ENCODE measurements around the gene COPS2.

The COPS2 gene

DNA sequence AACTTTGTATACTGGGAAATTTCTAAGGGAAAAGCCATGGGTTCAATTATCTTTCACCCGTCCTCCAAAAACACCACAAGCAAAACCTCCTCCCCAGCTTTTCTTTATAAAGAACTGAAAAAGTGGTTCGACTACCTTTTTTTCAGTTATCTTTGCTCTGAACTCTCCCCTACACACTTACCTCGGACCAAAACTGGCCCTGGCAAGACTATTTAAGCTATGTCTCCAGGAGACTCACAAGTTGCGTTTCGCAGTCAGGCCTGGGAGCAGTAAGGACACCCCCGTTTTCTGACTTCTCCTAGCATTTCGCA is 645 bp downstream of the COPS2 start:
- peak overlapping the region; percentile 84 for H3K27ac ChIP-seq
- no peak for TF ChIP-seq CTCF (conservative IDR thresholded peaks at IDR 0.05)

GRCh38 chr15:49154359-49154758 is 1.0 kb downstream of the COPS2 start:
- TF ChIP-seq CTCF (conservative IDR thresholded peaks at IDR 0.05) = no peak
- peak overlapping the region; percentile 84 for H3K27ac ChIP-seq

GRCh38 chr15:49152552-49153312 is 2.7 kb downstream of the COPS2 start:
- H3K27ac ChIP-seq = no peak overlapping the region
- no peak for TF ChIP-seq CTCF (conservative IDR thresholded peaks at IDR 0.05)

GRCh38 chr15:49151831-49152230 is 3.6 kb downstream of the COPS2 start:
- H3K27ac ChIP-seq = no peak overlapping the region
- TF ChIP-seq CTCF (conservative IDR thresholded peaks at IDR 0.05) = no peak

DNA sequence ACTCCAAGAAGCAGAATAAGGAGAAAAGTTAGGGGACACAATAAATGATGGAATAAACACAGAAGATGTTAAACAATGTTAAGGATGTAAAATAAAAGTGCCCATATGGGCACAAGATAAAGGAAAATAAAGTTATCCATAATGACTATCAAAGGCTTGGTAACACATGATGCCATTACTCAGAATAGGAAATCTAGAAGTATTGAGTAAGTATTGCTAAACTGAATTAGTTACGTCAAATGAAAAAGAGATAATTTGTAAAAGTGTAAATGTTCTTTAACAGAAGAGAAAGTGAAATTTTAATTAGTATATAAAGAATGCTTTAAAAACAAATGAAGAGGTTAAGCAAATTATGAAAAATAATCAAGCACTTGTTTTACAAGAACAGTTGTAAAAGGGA is 6.7 kb downstream of the COPS2 start:
- H3K27ac ChIP-seq = no peak overlapping the region
- TF ChIP-seq CTCF (conservative IDR thresholded peaks at IDR 0.05) = no peak

DNA sequence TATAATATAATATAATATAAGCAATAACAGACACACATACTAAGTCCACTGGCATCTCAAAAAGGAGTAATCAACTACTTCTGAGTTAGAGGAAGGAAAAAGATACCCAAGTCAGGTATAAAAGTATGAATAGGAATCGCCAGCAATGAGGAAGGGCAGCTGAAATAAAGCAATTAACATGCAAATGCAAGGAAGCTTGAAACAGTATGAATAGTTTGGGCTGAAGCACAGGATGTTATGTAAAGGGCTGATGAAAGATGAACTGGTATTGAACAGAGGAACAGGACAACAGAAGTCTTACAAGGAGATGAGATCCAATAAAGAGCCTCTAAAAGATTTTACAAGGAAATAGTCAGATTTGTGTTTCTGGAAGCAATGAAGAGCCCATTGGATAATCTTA is 7.1 kb downstream of the COPS2 start:
- H3K27ac ChIP-seq = no peak overlapping the region
- TF ChIP-seq CTCF (conservative IDR thresholded peaks at IDR 0.05) = no peak

DNA sequence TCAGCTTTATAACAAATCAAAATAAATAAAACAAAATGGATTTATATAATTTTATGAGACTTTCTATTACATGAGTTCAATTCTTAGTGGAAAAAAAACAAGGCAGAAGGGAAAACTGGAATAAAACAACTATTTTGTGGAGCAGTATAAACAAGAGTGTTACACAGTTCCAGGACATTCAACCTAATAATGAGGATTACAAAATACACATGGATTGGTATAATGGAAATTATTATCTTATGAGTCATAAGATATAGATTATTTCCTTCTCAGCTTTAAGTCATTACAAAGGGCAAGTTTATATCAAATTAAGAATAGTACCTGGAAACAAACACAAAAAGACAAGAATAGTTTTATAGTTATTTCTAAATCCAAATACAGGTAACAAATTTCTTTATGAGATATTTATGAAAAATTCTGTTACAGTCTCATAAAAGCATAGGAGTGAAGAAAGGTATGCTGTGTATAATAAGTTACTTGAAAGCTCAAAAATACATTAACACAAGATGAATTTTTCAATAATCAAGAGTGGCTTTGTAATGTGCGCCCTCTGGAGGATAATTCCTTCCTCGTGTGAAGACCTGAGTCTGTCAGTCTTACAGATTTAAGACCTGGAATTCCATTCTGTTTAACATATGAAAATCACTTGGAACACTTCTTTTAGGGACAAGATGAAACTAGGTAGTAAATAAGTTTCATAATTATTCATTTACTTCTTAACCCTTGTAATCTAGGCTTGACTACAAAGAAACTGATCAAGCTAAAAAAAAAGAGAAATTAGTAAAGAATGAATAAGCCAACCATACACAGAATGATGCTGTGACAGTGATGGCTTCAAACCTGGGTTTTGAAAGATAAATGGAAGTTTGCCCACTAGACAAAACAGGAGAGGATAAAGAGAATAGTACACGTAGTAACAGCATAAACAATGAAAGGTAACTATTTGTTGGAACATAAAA is 9.5 kb downstream of the COPS2 start:
- H3K27ac ChIP-seq = peak overlapping the region; percentile 28
- TF ChIP-seq CTCF (conservative IDR thresholded peaks at IDR 0.05) = peak; percentile 89
